GM19240 (cell line): ENCODE measurements around the gene OSER1.

ENCODE experiments used
- DNase-seq: peaks from one replicate; pipeline ENCODE4 v3.0.0; 2011; ENCODE audit warnings: low spot score; ENCODE audit not compliant: insufficient read length

The OSER1 gene

GRCh38 chr20:44228465-44229258 lies 18.1 kb upstream of the OSER1 start:
- DNase-seq: no peak

- DNase-seq: no peak
Observed at GRCh38 chr20:44224637-44225036, 14.1 kb upstream of the OSER1 start.

- no peak for DNase-seq
Observed at GRCh38 chr20:44223721-44224120, 13.2 kb upstream of the OSER1 start.

- no peak for DNase-seq
Observed at GRCh38 chr20:44222633-44223368, 12.2 kb upstream of the OSER1 start.

GRCh38 chr20:44222027-44222426 lies 11.5 kb upstream of the OSER1 start:
- no peak for DNase-seq

- no peak for DNase-seq
Observed at GRCh38 chr20:44221368-44221954, 10.9 kb upstream of the OSER1 start.

- DNase-seq: no peak
Observed at GRCh38 chr20:44219791-44220190, 9.2 kb upstream of the OSER1 start.

GRCh38 chr20:44219170-44219730 lies 8.7 kb upstream of the OSER1 start:
- DNase-seq: no peak

- no peak for DNase-seq
Observed at GRCh38 chr20:44218446-44218845, 7.9 kb upstream of the OSER1 start.

- no peak for DNase-seq
Observed at GRCh38 chr20:44217342-44218092, 6.9 kb upstream of the OSER1 start.

- no peak for DNase-seq
Observed at GRCh38 chr20:44215125-44215524, 4.6 kb upstream of the OSER1 start.

- DNase-seq: no peak
Observed at GRCh38 chr20:44212792-44213191, 2.2 kb upstream of the OSER1 start.

GRCh38 chr20:44211177-44212039 lies 837 bp upstream of the OSER1 start:
- no peak for DNase-seq

- DNase-seq: no peak
Observed at GRCh38 chr20:44209686-44210405, 725 bp downstream of the OSER1 start.

- no peak for DNase-seq
Observed at GRCh38 chr20:44208770-44209169, 1.8 kb downstream of the OSER1 start.

- no peak for DNase-seq
Observed at GRCh38 chr20:44208165-44208564, 2.4 kb downstream of the OSER1 start.

GRCh38 chr20:44207126-44207723 lies 3.3 kb downstream of the OSER1 start:
- no peak for DNase-seq

- DNase-seq: no peak
Observed at GRCh38 chr20:44206132-44206531, 4.4 kb downstream of the OSER1 start.

- no peak for DNase-seq
Observed at GRCh38 chr20:44204832-44205215, 5.7 kb downstream of the OSER1 start.
